ENCODE data around the gene TUBA3D.
"Not testable (repeated sequence)": the region's sequence is repeated elsewhere in the genome, so short reads cannot be mapped to it uniquely, and the experiment has no call there.

DNA sequence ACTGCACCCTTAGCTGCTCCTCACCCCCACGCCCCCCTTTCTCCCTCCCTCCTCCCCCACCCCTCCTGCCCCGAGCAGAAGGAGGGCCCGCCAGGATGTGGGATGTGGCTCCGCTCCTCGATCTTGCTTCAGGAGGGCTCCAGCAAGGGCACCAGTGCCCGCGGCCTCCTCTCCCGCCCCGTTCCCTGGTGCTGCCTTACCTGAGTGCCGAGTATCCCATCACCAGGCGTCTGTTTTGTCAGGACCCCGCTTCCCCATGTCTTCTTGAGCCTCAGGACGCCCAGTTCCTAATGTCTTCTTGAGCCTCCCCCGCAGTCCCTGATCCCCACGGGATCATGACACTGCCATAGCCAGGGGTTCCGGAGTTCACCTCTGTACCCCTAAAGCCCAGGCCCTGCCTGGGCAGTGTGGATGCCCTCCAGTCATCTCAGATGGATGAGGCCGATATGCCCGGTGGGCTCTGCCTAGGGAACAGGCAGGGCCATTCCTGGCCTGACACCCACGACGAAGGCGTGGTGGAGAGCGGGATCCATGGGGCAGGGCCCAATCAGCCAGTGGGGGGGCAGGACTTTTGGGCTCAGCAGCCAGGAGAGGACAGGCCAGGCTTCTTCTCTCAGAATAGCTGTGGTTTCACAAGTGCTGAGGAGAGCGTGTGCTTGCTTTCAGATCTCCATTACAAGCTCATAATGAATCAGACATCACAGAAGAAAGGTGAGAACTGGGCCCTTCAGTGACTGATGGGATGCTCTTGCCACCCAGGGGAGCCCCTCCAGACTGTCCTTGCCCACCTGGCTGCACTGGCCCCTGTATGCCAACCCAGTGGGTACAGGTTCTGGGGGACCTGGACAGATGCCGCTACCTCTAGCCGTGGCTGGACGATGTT is 53.3 kb downstream of the TUBA3D start:
- TF ChIP-seq, protein P1, sequence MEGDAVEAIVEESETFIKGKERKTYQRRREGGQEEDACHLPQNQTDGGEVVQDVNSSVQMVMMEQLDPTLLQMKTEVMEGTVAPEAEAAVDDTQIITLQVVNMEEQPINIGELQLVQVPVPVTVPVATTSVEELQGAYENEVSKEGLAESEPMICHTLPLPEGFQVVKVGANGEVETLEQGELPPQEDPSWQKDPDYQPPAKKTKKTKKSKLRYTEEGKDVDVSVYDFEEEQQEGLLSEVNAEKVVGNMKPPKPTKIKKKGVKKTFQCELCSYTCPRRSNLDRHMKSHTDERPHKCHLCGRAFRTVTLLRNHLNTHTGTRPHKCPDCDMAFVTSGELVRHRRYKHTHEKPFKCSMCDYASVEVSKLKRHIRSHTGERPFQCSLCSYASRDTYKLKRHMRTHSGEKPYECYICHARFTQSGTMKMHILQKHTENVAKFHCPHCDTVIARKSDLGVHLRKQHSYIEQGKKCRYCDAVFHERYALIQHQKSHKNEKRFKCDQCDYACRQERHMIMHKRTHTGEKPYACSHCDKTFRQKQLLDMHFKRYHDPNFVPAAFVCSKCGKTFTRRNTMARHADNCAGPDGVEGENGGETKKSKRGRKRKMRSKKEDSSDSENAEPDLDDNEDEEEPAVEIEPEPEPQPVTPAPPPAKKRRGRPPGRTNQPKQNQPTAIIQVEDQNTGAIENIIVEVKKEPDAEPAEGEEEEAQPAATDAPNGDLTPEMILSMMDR (IDR thresholded peaks at IDR 0.05; ENCODE audit: poor library complexity) = not testable (repeated sequence)
- TF ChIP-seq EZH2 (IDR thresholded peaks at IDR 0.05; ENCODE audit: borderline replicate concordance) = not testable (repeated sequence)
